HEK293T (cell line): ENCODE measurements around the gene MYOZ3.

Experiments
- ARNT ChIP-seq: fragments of 450-650 bp; IDR thresholded peaks from 2 replicates; pipeline ENCODE4 v1.6.1; 2017; ENCODE audit warnings: mild to moderate bottlenecking
- BHLHE40 ChIP-seq: fragments of 450-650 bp; IDR thresholded peaks from 2 replicates; pipeline ENCODE4 v1.6.1; 2016; ENCODE audit warnings: mild to moderate bottlenecking, moderate library complexity, borderline replicate concordance
- CTBP1 ChIP-seq: fragments of 450-650 bp; IDR thresholded peaks from 2 replicates; pipeline ENCODE4 v1.6.1; 2016; ENCODE audit warnings: borderline replicate concordance
- ELF4 ChIP-seq: fragments of 450-650 bp; IDR thresholded peaks from 2 replicates; pipeline ENCODE4 v1.6.1; 2017; ENCODE audit warnings: antibody characterized with exemption
- FOXA1 ChIP-seq: fragments of 450-650 bp; IDR thresholded peaks from 2 replicates; pipeline ENCODE4 v1.6.1; 2016; ENCODE audit warnings: mild to moderate bottlenecking
- FOXK2 ChIP-seq: fragments of 450-650 bp; IDR thresholded peaks from 2 replicates; pipeline ENCODE4 v1.6.1; 2016; ENCODE audit warnings: mild to moderate bottlenecking
- FOXM1 ChIP-seq: fragments of 450-650 bp; IDR thresholded peaks from 2 replicates; pipeline ENCODE4 v1.6.1; 2017; ENCODE audit warnings: mild to moderate bottlenecking, borderline replicate concordance
- HDGF ChIP-seq: fragments of 450-650 bp; IDR thresholded peaks from 2 replicates; pipeline ENCODE4 v1.6.1; 2017; ENCODE audit warnings: antibody characterized with exemption, borderline replicate concordance
- L3MBTL2 ChIP-seq: fragments of 450-650 bp; conservative IDR thresholded peaks from 2 replicates; pipeline ENCODE4 v1.6.1; 2016; ENCODE audit warnings: mild to moderate bottlenecking
- SP1 ChIP-seq: fragments of 450-650 bp; IDR thresholded peaks from 2 replicates; pipeline ENCODE4 v1.6.1; 2017
- SUZ12 ChIP-seq: fragments of 450-650 bp; IDR thresholded peaks from 2 replicates; pipeline ENCODE4 v1.6.1; 2016; ENCODE audit warnings: mild to moderate bottlenecking
- TARDBP ChIP-seq: fragments of 450-650 bp; IDR thresholded peaks from 2 replicates; pipeline ENCODE4 v1.6.1; 2016
- TF ChIP-seq, protein P1 (sequence below): fragments of 450-650 bp; IDR thresholded peaks from 2 replicates; pipeline ENCODE4 v1.6.1; 2016

DNA sequence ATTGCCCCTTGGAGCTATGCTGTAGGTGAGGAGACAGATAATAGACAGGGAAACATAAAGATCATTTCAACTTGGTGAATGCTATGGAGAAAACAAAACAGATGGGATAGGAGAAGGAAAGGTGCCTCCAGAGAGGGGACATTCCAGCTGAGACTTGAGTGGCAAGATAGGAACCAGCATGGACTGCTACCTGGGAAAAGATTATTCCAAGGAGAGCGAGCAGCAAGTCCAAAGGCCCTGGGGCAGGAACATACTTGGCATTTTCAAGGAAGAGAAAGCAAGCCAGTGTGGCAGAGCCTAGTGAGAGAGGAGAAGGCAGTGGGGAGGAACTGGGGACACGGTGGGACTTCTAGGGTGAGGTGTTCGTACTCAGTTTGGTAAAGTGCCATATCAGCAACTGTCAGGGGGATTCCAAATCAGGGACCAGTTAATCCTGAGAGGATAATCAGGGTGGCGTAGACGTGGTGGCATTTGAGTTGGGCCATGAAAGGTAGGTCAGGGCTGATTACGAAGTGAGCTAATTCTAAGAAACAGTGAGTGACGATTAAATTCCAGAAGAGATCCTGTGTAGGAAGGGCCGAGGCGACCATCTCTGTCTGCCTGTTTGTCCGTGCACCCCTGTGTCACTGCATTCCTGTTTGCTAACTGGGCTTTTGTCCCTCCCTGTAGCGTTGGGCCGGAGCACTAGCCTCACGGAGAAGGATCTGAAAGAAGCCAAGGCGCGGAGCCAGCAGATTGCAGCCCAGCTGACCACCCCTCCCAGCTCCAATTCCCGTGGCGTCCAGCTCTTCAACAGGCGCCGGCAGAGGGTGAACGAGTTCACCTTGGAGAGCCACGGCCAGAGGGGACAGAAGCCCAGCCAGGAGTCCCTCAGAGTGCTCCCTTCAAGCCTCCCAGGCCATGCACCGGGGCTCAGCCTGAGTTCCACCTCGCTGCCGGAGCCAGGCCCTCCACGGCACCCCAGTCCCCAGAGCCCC, 13.5 kb upstream of the MYOZ3 start:
- no peak for TF ChIP-seq SUZ12
- no peak for TF ChIP-seq FOXK2
- TF ChIP-seq FOXA1, result no peak
- TF ChIP-seq, protein P1, sequence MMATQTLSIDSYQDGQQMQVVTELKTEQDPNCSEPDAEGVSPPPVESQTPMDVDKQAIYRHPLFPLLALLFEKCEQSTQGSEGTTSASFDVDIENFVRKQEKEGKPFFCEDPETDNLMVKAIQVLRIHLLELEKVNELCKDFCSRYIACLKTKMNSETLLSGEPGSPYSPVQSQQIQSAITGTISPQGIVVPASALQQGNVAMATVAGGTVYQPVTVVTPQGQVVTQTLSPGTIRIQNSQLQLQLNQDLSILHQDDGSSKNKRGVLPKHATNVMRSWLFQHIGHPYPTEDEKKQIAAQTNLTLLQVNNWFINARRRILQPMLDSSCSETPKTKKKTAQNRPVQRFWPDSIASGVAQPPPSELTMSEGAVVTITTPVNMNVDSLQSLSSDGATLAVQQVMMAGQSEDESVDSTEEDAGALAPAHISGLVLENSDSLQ, result no peak
- TF ChIP-seq L3MBTL2, result no peak
- TF ChIP-seq FOXM1, result no peak
- no peak for TF ChIP-seq TARDBP
- no peak for TF ChIP-seq HDGF
- no peak for TF ChIP-seq SP1
- no peak for TF ChIP-seq ARNT
- TF ChIP-seq BHLHE40, result no peak
- no peak for TF ChIP-seq CTBP1
- TF ChIP-seq ELF4, result no peak
